ENCODE data around the gene ARL16. TPM values are rescaled to one million over a fixed set of nuclear protein-coding genes. Genes with fewer than 3 reads are reported as not detected.

ARL16 gene
- total RNA-seq, 1 experiment from 2014 or later = 38.6 TPM

GRCh38 chr17:81683208-81683583, 401 bp downstream of the ARL16 start:
- intact Hi-C loops (cut with micrococcal nuclease) = loop anchor here (1.0 to 2.0 kb wide), 2 partner anchors 16 to 46 kb away; partner anchors contain the start of genes CCDC137, NPLOC4, OXLD1 and TSPAN10
- TF ChIP-seq CTCF (IDR thresholded peaks at IDR 0.05; ENCODE audit: unreplicated experiment) = no peak
- POLR2A ChIA-PET = interaction anchor here (0.7 to 5.0 kb wide), 22 partner anchors 9 to 444 kb away, joined by 3 to 122 read pairs (median 6); partner anchors contain the start of genes CCDC137, FAAP100, MCRIP1 and MRPL12
- H3K36me3 Mint-ChIP-seq (ENCODE audit: insufficient read depth, unreplicated experiment) = peaks cover 41% of the 10 kb centered on the region
- CTCF ChIA-PET = interaction anchor here (0.8 to 1.0 kb wide), 2 partner anchors 15 to 31 kb away, joined by 3 read pairs; no protein-coding TSS in a partner anchor
- peaks cover 5% of the 10 kb centered on the region for H3K4me1 Mint-ChIP-seq (ENCODE audit: insufficient read depth, unreplicated experiment)
- H3K27ac Mint-ChIP-seq (ENCODE audit: low read depth, unreplicated experiment) = peak overlapping the region; percentile 89
- H3K4me3 Mint-ChIP-seq (ENCODE audit: unreplicated experiment) = peak overlapping the region; percentile 91
- no peak for DNase-seq (ENCODE audit: unreplicated experiment)
- no peaks in the 10 kb centered on the region for H3K9me3 Mint-ChIP-seq (ENCODE audit: unreplicated experiment)
- H3K27me3 Mint-ChIP-seq (ENCODE audit: insufficient read depth, unreplicated experiment) = no peaks in the 10 kb centered on the region
- no TSS peak for BruUV-seq (replicated peaks)

GRCh38 chr17:81682565-81683207, 911 bp downstream of the ARL16 start:
- intact Hi-C loops (cut with micrococcal nuclease) = loop anchor here (1.0 to 2.0 kb wide), 2 partner anchors 16 to 45 kb away; partner anchors contain the start of genes CCDC137, NPLOC4, OXLD1 and TSPAN10
- Mint-ChIP-seq H3K36me3 (ENCODE audit: insufficient read depth, unreplicated experiment) (peaks cover 40% of the 10 kb centered on the region), H3K9me3 (ENCODE audit: unreplicated experiment) (no peaks in the 10 kb centered on the region), H3K4me1 (ENCODE audit: insufficient read depth, unreplicated experiment) (peaks cover 5% of the 10 kb centered on the region), H3K27ac (ENCODE audit: low read depth, unreplicated experiment) (peak overlapping the region; percentile 89), H3K27me3 (ENCODE audit: insufficient read depth, unreplicated experiment) (no peaks in the 10 kb centered on the region), H3K4me3 (ENCODE audit: unreplicated experiment) (peak overlapping the region; percentile 91)
- TF ChIP-seq CTCF (IDR thresholded peaks at IDR 0.05; ENCODE audit: unreplicated experiment) = no peak
- ChIA-PET POLR2A (interaction anchor here (0.6 to 5.0 kb wide), 13 partner anchors 13 to 1425 kb away, joined by 3 to 122 read pairs (median 11); partner anchors contain the start of genes CCDC137, FAAP100, MRPL12 and NDUFAF8), CTCF (interaction anchor here (0.8 to 1.1 kb wide), 2 partner anchors 10 to 14 kb away, joined by 3 read pairs; no protein-coding TSS in a partner anchor)
- BruUV-seq (replicated peaks) = no TSS peak
- no peak for DNase-seq (ENCODE audit: unreplicated experiment)

DNA sequence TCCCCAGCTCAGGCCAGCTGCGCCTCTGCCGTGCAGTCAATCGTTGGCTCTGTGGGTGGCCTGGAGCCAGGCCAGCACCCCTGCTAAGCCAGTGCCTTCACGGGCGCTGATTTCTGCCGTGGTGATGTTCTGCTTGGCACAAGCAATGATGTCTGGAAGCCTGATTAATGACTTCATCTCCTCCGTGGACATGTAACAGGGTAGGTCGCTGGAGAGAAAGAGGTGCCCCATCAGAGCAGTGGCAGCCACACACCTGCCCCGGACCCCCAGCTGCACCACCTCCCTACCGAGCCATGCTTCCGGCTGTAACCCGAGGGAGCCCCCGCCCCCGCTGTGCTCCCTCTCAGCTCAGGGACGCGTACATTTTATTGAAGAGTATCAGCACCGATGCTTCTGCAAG, 1.9 kb downstream of the ARL16 start:
- ChIA-PET POLR2A (interaction anchor here (0.6 to 5.0 kb wide), 6 partner anchors 16 to 1424 kb away, joined by 3 to 101 read pairs (median 30); partner anchors contain the start of genes CCDC137, NPLOC4, OXLD1 and SLC25A10), CTCF (interaction anchor here (1.1 kb wide), 1 partner anchor 9 kb away, joined by 3 read pairs; no protein-coding TSS in a partner anchor)
- Mint-ChIP-seq H3K9me3 (ENCODE audit: unreplicated experiment) (no peaks in the 10 kb centered on the region), H3K36me3 (ENCODE audit: insufficient read depth, unreplicated experiment) (peaks cover 30% of the 10 kb centered on the region), H3K4me1 (ENCODE audit: insufficient read depth, unreplicated experiment) (peaks cover 5% of the 10 kb centered on the region), H3K27ac (ENCODE audit: low read depth, unreplicated experiment) (no peak overlapping the region), H3K27me3 (ENCODE audit: insufficient read depth, unreplicated experiment) (no peaks in the 10 kb centered on the region), H3K4me3 (ENCODE audit: unreplicated experiment) (no peak overlapping the region)
- no peak for TF ChIP-seq CTCF (IDR thresholded peaks at IDR 0.05; ENCODE audit: unreplicated experiment)
- intact Hi-C loops (cut with micrococcal nuclease) = loop anchor here (2.0 kb wide), 1 partner anchor 15 kb away; the partner anchor contains the start of genes CCDC137 and OXLD1
- DNase-seq (ENCODE audit: unreplicated experiment) = no peak
- no TSS peak for BruUV-seq (replicated peaks)

- ChIA-PET CTCF (interaction anchor here (0.7 kb wide), 1 partner anchor 567 kb away, joined by 3 read pairs; no protein-coding TSS in a partner anchor), POLR2A (interaction anchor here (1.2 to 1.6 kb wide), 5 partner anchors 10 to 31 kb away, joined by 3 to 7 read pairs (median 5); partner anchors contain the start of genes CCDC137, MRPL12 and OXLD1)
- H3K27me3 Mint-ChIP-seq (ENCODE audit: insufficient read depth, unreplicated experiment) = no peaks in the 10 kb centered on the region
- H3K4me1 Mint-ChIP-seq (ENCODE audit: insufficient read depth, unreplicated experiment) = peaks cover 5% of the 10 kb centered on the region
- no peak for DNase-seq (ENCODE audit: unreplicated experiment)
- no TSS peak for BruUV-seq (replicated peaks)
- no peak overlapping the region for H3K4me3 Mint-ChIP-seq (ENCODE audit: unreplicated experiment)
- peaks cover 19% of the 10 kb centered on the region for H3K36me3 Mint-ChIP-seq (ENCODE audit: insufficient read depth, unreplicated experiment)
- H3K27ac Mint-ChIP-seq (ENCODE audit: low read depth, unreplicated experiment) = no peak overlapping the region
- TF ChIP-seq CTCF (IDR thresholded peaks at IDR 0.05; ENCODE audit: unreplicated experiment) = no peak
- intact Hi-C loops (cut with micrococcal nuclease) = no loop called here
- no peaks in the 10 kb centered on the region for H3K9me3 Mint-ChIP-seq (ENCODE audit: unreplicated experiment)
These were observed 3.4 kb downstream of the ARL16 start for GRCh38 chr17:81680150-81680549.

All from MCF 10A (cell line).